ENCODE results near the gene DUSP7.

The DUSP7 gene

GRCh38 chr3:52004906-52005395, 51.4 kb downstream of the DUSP7 start:
- Histone ChIP-seq H3K4me2 (no peak overlapping the region), H3K27ac (no peak overlapping the region), H3K36me3 (ENCODE audit: insufficient read depth) (no peaks in the 10 kb centered on the region), H3K27me3 (ENCODE audit: insufficient read depth, low read depth) (no peaks in the 10 kb centered on the region), H3K79me2 (ENCODE audit: insufficient read depth, low read depth) (no peaks in the 10 kb centered on the region), H4K20me1 (ENCODE audit: insufficient read depth) (no peaks in the 10 kb centered on the region), H3K4me3 (IDR thresholded peaks at IDR 0.05; ENCODE audit: insufficient read depth, low read depth, low read length) (no peak overlapping the region), H2AFZ (ENCODE audit: low read depth) (no peak overlapping the region), H3K9ac (no peak overlapping the region), H3K4me1 (ENCODE audit: low read depth, poor library complexity, severe bottlenecking) (no peaks in the 10 kb centered on the region)
- no peak for TF ChIP-seq CTCF (conservative IDR thresholded peaks at IDR 0.05; ENCODE audit: low read depth, low read length)

GRCh38 chr3:52004163-52004787, 52.1 kb downstream of the DUSP7 start:
- H3K4me3 ChIP-seq (IDR thresholded peaks at IDR 0.05; ENCODE audit: insufficient read depth, low read depth, low read length): no peak overlapping the region
- no peak overlapping the region for H3K27ac ChIP-seq
- H3K4me1 ChIP-seq (ENCODE audit: low read depth, poor library complexity, severe bottlenecking): no peaks in the 10 kb centered on the region
- H3K9ac ChIP-seq: no peak overlapping the region
- no peak for TF ChIP-seq CTCF (conservative IDR thresholded peaks at IDR 0.05; ENCODE audit: low read depth, low read length)
- H2AFZ ChIP-seq (ENCODE audit: low read depth): no peak overlapping the region
- H3K4me2 ChIP-seq: no peak overlapping the region
- no peaks in the 10 kb centered on the region for H3K36me3 ChIP-seq (ENCODE audit: insufficient read depth)
- no peaks in the 10 kb centered on the region for H3K27me3 ChIP-seq (ENCODE audit: insufficient read depth, low read depth)
- H4K20me1 ChIP-seq (ENCODE audit: insufficient read depth): no peaks in the 10 kb centered on the region
- no peaks in the 10 kb centered on the region for H3K79me2 ChIP-seq (ENCODE audit: insufficient read depth, low read depth)

- Histone ChIP-seq H3K9ac (no peak overlapping the region), H3K79me2 (ENCODE audit: insufficient read depth, low read depth) (no peaks in the 10 kb centered on the region), H3K36me3 (ENCODE audit: insufficient read depth) (no peaks in the 10 kb centered on the region), H3K27ac (no peak overlapping the region), H4K20me1 (ENCODE audit: insufficient read depth) (no peaks in the 10 kb centered on the region), H3K27me3 (ENCODE audit: insufficient read depth, low read depth) (no peaks in the 10 kb centered on the region), H2AFZ (ENCODE audit: low read depth) (no peak overlapping the region), H3K4me1 (ENCODE audit: low read depth, poor library complexity, severe bottlenecking) (no peaks in the 10 kb centered on the region), H3K4me2 (no peak overlapping the region), H3K4me3 (IDR thresholded peaks at IDR 0.05; ENCODE audit: insufficient read depth, low read depth, low read length) (no peak overlapping the region)
- no peak for TF ChIP-seq CTCF (conservative IDR thresholded peaks at IDR 0.05; ENCODE audit: low read depth, low read length)
Observed at GRCh38 chr3:52002748-52003147, 53.6 kb downstream of the DUSP7 start.

GRCh38 chr3:52001443-52001974, 54.9 kb downstream of the DUSP7 start:
- H3K4me3 ChIP-seq (IDR thresholded peaks at IDR 0.05; ENCODE audit: insufficient read depth, low read depth, low read length): no peak overlapping the region
- TF ChIP-seq CTCF (conservative IDR thresholded peaks at IDR 0.05; ENCODE audit: low read depth, low read length): peak; percentile 81
- H4K20me1 ChIP-seq (ENCODE audit: insufficient read depth): no peaks in the 10 kb centered on the region
- no peaks in the 10 kb centered on the region for H3K36me3 ChIP-seq (ENCODE audit: insufficient read depth)
- H3K79me2 ChIP-seq (ENCODE audit: insufficient read depth, low read depth): no peaks in the 10 kb centered on the region
- H3K9ac ChIP-seq: no peak overlapping the region
- no peak overlapping the region for H3K27ac ChIP-seq
- peak overlapping the region; percentile 54 for H2AFZ ChIP-seq (ENCODE audit: low read depth)
- peak overlapping the region; percentile 25; the same call in 1 of the 2 replicates for H3K4me2 ChIP-seq
- no peaks in the 10 kb centered on the region for H3K4me1 ChIP-seq (ENCODE audit: low read depth, poor library complexity, severe bottlenecking)
- no peaks in the 10 kb centered on the region for H3K27me3 ChIP-seq (ENCODE audit: insufficient read depth, low read depth)
